PFSK-1 (cell line): ENCODE results near the gene CHAD.

Experiments
- POLR2AphosphoS5 ChIP-seq: IDR thresholded peaks from 2 replicates; pipeline ENCODE4 v1.6.1; 2012; ENCODE audit warnings: low read depth, mild to moderate bottlenecking, control low read depth, low read length, moderate library complexity
- SIN3A ChIP-seq: IDR thresholded peaks from 2 replicates; pipeline ENCODE4 v1.6.1; 2012; ENCODE audit warnings: mild to moderate bottlenecking, low read length, moderate library complexity, borderline replicate concordance; ENCODE audit not compliant: insufficient read depth
- TAF1 ChIP-seq: IDR thresholded peaks from 2 replicates; pipeline ENCODE4 v1.6.1; 2012; ENCODE audit warnings: low read length, control low read depth, borderline replicate concordance; ENCODE audit not compliant: insufficient read depth

DNA sequence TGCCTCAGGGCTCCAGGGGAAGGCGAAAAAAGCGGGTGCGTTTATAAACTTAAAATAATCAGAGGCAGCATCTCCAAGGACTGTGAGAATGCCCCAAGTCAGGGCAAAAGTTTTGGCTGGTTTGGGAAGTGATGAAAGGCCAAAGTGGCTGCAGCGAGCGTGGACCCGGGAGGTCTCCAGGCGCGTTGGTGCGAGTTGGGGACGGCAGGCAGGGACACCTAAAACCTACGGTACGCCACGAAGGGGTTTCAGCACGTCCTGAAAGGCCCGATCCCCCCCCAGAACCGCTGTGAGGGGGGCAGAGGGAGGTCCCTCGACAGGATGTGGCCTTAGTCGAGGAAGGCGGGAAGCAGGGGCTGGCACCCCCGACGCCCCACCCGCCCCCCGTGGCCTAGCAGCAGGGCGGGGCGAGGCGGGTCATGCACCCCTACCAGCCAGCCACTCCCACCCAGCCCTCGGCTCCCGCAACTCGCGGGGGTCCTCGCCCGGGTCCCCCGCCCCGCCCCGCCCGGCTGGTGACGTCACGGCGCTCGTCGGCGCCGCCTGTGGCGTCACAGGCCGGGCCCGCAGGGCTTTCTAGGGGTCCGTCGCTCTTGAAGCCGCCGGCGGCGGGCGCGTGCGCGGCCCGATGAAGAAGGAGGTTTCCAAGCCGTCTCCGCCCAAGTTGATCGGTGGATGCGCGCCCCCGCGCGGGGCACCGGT lies 39.3 kb upstream of the CHAD start, which contains the start of gene MYCBPAP:
- TF ChIP-seq POLR2AphosphoS5: no peak
- no peak for TF ChIP-seq TAF1
- no peak for TF ChIP-seq SIN3A
